Stimulated activated naive CD8-positive, alpha-beta T cell treated with anti-CD3 and anti-CD28 coated beads, Interleukin-15, Interleukin-2, amounts not matched to agents 100 U/mL and 50 U/mL, for 24 hours (primary cell): ENCODE data around the gene FLAD1.

ENCODE experiments used
- ATAC-seq: fragments of 150-1000 bp; cut with Tn5 transposase; one replicate; pipeline ENCODE4 v1.10.0; 2021
- DNase-seq: peaks from one replicate; pipeline ENCODE4 v3.0.0; 2021

FLAD1 gene

GRCh38 chr1:155003766-155004351 lies 20.7 kb downstream of the FLAD1 start:
- no peak for ATAC-seq
- no peak for DNase-seq

- ATAC-seq (no peak), DNase-seq (no peak)
Measured at GRCh38 chr1:155004352-155005075, 21.4 kb downstream of the FLAD1 start.

- DNase-seq (no peak), ATAC-seq (no peak)
Measured at GRCh38 chr1:155005076-155006011, 22.2 kb downstream of the FLAD1 start.

DNA sequence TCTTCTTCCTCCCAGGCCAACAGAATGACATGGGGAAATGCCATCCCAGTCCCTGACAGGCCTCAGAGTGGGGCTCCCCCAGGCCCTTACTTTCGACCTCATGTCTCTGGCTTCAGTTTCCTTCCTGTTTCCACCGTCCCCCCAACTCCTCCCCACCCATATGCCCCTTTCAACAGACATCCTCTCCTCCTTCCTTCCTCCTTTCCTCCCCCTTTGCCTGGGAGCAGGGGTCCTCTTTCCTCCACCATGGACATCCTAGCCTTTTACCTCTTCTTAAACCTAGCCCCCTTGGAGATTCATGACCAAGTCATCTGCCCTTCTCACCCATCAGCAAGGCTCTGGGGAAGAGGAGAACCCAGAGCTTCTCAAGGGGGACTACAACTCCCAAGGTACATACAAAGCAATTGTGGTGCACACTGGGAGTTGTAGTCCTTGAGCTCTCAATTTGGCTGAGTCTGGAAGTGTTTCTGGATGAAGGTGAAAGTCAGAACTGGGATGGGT lies 23.5 kb downstream of the FLAD1 start:
- ATAC-seq (peak; percentile 51), DNase-seq (peak; percentile 66)

DNA sequence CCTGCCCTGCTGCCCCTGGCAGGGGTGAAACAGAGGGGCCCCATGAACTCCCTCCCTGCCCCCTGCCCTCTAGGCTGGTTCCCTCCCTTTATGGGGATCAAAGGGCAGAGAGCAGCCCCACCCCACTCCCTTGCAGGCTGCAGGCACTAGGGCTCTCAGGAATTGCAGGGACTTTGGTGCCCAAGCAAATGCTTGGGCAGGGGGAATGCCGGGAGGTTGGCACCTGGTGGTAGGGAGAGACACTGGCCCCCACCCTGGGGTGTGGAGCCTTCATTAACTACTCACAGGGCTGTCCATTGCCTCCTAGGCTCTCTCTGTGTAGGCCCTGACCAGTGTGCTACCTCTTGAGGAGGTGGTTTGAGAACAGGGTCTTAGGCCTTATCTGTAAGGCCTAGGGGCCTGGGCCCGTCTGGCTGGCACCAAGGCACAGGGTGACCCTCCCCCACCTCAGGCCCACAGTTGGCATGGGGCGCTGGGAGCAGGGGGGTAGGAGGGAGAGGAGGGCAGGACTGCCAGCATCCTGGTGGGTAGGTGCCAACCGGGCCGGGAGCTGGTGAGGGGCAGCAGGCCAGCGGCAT lies 24.2 kb downstream of the FLAD1 start:
- DNase-seq (no peak), ATAC-seq (no peak)

GRCh38 chr1:155008015-155008941 lies 25.1 kb downstream of the FLAD1 start:
- no peak for ATAC-seq
- DNase-seq = no peak

GRCh38 chr1:155009221-155009711 lies 26.1 kb downstream of the FLAD1 start:
- DNase-seq = no peak
- no peak for ATAC-seq

- DNase-seq (no peak), ATAC-seq (no peak)
Measured at GRCh38 chr1:155009742-155010141, 26.6 kb downstream of the FLAD1 start.

DNA sequence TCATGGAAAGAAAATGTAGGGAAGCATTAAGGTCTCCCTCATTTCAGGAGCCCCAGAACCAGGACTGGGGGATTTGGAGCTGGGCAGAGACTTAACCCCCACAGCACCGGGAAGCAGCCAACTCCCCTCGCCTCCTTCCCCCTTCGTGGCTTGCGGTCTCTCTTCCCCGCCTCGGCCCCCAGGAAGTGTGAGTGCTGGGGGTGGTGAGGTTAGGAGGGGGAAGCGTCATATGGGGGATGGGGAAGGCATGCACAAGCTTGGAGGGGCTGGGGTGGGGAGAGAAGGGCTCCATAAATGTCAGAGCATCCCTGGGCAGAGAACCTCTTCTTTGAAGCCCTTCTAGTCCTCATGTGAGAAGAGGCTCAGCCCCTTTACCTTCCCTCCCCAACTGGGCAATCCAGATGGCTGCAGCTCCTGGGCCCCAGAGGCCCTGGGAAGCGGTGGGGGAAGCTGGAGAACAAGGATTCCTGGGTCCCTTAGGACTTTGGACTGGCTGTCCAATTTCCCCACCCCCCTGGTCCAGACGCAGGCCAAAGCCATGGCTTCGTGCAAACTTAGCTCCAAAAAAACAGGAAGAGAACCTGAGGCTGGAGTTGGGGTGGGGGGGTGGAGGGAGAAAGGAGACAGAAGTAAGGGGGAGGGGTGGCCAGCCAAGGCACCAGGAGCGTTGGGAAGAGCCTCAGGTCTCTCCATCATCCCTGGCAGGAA lies 27.2 kb downstream of the FLAD1 start:
- ATAC-seq = no peak
- no peak for DNase-seq

DNA sequence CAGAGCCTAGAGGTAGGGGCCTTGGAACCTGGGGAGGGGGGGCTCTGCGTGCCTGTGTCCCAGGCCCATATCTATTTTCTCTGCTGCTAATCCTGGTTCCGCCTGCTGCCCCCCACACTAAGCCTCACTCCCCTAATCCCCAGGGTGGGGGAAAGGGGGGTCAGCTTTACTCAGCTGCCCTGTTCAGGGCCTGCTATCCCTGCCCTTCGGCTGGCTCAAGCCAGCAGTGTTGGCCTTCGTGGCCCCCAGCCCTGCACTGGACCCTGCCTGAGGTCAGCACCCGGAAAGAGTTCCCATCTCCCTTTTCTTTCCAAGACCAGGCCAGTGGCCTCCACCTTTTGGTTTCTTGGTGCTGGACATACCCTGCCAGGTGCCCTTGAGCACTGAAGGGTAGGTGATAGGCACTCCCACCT lies 27.9 kb downstream of the FLAD1 start:
- no peak for ATAC-seq
- no peak for DNase-seq

- DNase-seq (no peak), ATAC-seq (no peak)
Measured at GRCh38 chr1:155011437-155012025, 28.4 kb downstream of the FLAD1 start.

DNA sequence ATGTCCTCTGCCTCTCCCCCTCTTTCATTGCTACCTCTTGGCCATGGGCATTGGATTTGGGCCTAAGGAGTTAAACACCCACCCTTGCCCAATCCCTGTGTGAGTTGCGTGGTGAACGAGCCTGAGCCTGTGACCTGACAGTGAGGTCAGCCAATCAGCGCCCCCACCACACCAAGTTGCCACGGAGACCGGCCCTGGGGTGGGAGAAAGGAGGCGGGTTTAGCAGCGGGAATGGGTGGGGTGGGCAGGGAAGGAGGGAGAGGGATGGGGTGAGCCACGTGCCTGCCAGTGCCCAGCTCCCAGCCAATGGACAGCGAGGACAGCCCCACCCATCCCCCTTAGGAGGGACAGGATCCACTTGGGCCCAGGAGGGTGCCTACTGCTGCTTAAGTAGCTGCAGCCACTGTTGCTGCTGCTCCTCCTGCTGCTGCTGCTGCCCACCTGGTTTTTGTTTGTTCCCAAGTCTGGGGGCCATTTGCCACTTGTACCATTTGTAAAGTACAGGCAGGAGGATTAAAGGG lies 28.9 kb downstream of the FLAD1 start:
- DNase-seq (no peak), ATAC-seq (no peak)

DNA sequence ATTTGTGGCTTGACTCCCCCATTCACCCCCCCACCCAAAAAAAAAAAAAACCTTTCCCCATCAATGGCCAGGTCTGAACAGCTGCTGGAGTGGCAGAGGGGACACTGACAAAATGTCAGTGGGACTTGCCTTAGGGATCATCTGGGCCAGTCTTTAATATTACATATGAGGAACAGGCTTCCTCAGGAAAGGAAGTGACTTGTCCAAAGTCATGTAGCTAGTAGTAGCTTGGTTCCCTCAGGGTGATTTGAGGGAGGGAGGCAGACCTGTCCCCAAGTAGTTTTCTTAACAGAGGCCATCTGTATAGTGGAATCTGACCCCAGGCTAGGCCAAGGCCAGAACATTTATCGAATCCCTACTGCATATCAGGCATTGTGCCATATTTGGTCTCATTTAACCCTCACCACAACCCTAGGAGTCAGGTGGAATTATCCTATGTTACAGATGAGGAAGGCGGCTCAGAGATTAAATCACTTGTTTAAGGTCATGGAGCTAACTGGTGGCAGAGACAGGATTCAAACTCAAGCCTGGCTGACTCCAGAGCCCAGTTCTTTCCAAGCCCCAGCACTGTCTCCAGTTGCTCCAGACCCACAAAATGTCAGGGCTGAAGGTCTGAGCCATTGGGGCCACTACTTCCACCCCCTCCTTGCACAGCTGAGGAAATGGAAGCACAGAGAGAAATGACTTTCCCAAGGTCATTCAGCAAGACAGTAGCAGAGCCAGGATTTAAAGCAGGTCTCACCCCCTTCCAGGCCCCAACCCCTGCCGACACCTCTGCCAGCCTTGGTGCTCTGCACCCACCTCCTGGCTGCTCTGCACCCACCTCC lies 29.8 kb downstream of the FLAD1 start:
- DNase-seq (no peak), ATAC-seq (no peak)

DNA sequence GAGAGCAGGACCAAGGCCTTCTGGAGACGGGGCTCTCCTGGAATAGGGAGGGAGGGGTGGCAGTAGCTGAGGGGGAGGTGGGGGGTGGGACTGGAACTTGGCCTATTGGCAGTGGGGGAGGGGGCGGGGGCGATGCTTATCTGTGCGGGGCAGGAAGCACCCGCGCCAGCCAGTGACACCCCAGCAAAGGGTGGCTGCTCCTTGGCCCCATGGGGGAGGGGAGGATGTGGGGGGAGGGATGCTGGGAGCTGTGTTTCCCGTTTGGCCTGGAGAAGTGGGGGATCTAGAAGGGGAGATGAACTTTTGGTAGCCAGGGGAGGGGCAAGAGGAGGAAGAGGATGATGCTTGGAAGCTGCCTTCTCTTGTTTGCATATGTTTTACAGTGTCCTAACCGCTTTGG lies 30.5 kb downstream of the FLAD1 start:
- ATAC-seq (no peak), DNase-seq (no peak)

- ATAC-seq (no peak), DNase-seq (no peak)
Measured at GRCh38 chr1:155014709-155015508, 31.8 kb downstream of the FLAD1 start.

DNA sequence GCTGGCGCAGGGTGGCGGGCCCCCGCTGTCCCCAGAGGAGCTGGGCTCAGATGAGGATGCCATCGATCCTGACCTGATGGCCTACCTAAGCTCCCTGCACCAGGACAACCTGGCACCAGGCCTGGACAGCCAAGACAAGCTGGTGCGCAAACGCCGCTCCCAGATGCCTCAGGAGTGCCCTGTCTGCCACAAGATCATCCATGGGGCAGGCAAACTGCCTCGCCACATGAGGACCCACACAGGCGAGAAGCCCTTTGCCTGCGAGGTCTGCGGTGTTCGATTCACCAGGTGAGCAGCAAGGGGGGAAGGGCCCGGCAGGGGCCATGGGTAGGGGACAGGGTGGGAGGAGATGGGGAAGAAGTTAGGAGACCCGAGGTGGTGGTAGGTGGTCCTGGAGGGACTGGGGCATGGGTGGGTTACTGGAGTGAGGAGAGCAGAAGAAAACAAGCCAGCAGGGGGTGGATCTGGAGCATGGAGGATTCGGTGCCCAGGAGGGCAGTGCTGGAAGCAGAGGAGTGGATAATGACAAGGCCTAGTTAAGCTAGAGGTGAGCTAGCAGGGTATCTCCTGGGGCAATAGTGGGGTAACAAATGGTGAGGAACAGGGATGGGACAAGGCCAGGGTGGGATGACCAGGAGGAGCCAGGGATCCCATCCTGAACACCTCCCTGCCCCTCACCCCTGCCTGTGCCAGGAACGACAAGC lies 32.5 kb downstream of the FLAD1 start:
- DNase-seq (no peak), ATAC-seq (no peak)

- no peak for ATAC-seq
- DNase-seq = no peak
Measured at GRCh38 chr1:155016231-155016831, 33.2 kb downstream of the FLAD1 start.
